Kidney (tissue), 14 donors: Measurements from ENCODE around the gene PRRC2C. TPM values are rescaled to one million over a fixed set of nuclear protein-coding genes. Genes with fewer than 3 reads are reported as not detected.

Experiments
- DNase-seq, 5 donors: peaks; one replicate each; pipeline ENCODE4 v3.0.0-alpha.2; 2013 to 2020
- FAIRE-seq: peaks from 2 replicates; lab custom pipeline; 2012; peaks lifted over from hg19 to GRCh38; lab: Jason Lieb, UNC
- H3K27ac ChIP-seq, 2 donors: one replicate each; pipeline ENCODE4 v1.7.0; 2013; ENCODE audit warnings: low read depth in 2 of 2, low read length in 2 of 2, inconsistent platforms in 1 of 2
- H3K27me3 ChIP-seq: one replicate; pipeline ENCODE4 v1.7.1; 2013; ENCODE audit warnings: low read length, inconsistent platforms; ENCODE audit not compliant: control insufficient read depth, insufficient read depth
- H3K36me3 ChIP-seq, 3 donors: one replicate each; pipeline versions ENCODE4 v1.7.0 to v1.7.1; 2013; ENCODE audit warnings: low read length in 3 of 3, control low read depth in 1 of 3, inconsistent platforms in 1 of 3; ENCODE audit not compliant: insufficient read depth in 3 of 3, control insufficient read depth in 2 of 3
- H3K4me1 ChIP-seq, 3 donors: one replicate each; pipeline versions ENCODE4 v1.7.0 to v1.7.1; 2013; ENCODE audit warnings: low read length in 3 of 3, inconsistent platforms in 1 of 3, low read depth in 1 of 3; ENCODE audit not compliant: control insufficient read depth in 2 of 3, insufficient read depth in 2 of 3
- H3K4me3 ChIP-seq, 3 donors: one replicate each; pipeline versions ENCODE4 v1.7.0 to v1.8.1; 2013; ENCODE audit warnings: low read length in 3 of 3, control low read depth in 1 of 3, inconsistent platforms in 1 of 3
- H3K9ac ChIP-seq, 3 donors: one replicate each; pipeline versions ENCODE4 v1.7.0 to v1.7.1; 2013; ENCODE audit warnings: low read length in 3 of 3, control low read depth in 1 of 3, inconsistent platforms in 1 of 3
- H3K9me3 ChIP-seq, 3 donors: one replicate each; pipeline versions ENCODE4 v1.7.0 to v1.7.1; 2013; ENCODE audit warnings: low read length in 3 of 3, control low read depth in 1 of 3, inconsistent platforms in 1 of 3; ENCODE audit not compliant: control insufficient read depth in 2 of 3, insufficient read depth in 1 of 3
- CTCF ChIP-seq: IDR thresholded peaks from 3 replicates; pipeline ENCODE4 v1.5.1; 2012; ENCODE audit warnings: mild to moderate bottlenecking, moderate library complexity, borderline replicate concordance; ENCODE audit not compliant: insufficient read depth; ENCODE audit errors: extremely low read depth
- intact Hi-C: fragments of 100-400 bp; cut with DNase I; formaldehyde crosslinking; loops from one replicate; pipeline ENCODE4 v1.11.1; 2022
- polyA plus RNA-seq: library from polyadenylated mRNA; stranded (reverse); fragments of 350-450 nt; fragmentation: Illumina TruSeq; extraction: RNeasy Lipid Tissue Mini Kit (QIAGEN cat#74804); gene quantifications from one replicate; pipeline ENCODE4 v1.2.3, GENCODE V29; 2014; ENCODE audit warnings: low read depth, low replicate concordance; ENCODE audit not compliant: insufficient read depth
- total RNA-seq: library from RNA; stranded (reverse); fragmentation: NEBNext Ultra II Directional; extraction: Animal tissue kit (Norgen Biotek cat#: 25700); gene quantifications from one replicate; pipeline ENCODE4 v1.2.1, GENCODE V29; 2021
- donor health status: control.
- donor health status: control.
- donor health status: control.
- donor health status: control.
- donor health status: control.
- donor health status: DM: yes; HTN: yes; CAD: no.
- donor health status: Normal renal cell carcinoma (clear cell type).

Gene PRRC2C
- total and polyA plus RNA-seq, 2 donors from 2014 or later = 28.1 to 152 TPM

DNA sequence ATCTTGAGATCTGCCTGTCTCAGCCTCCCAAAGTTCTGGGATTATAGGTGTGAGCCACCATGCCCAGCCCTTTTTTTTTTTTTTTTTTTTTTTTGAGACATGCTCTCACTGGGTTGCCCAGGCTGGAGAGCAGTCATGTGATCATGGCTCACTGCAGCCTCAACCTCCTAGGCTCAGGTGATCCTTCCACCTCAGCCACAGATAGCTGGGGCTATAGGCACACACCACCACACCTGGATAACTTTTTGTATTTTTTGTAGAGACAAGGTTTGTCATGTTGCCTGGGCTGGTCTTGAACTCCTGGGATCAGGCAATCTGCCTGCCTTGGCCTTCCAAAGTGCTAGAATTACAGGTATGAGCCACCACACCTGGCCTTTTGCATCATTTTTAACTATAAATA is 17.7 kb upstream of the PRRC2C start:
- H3K36me3 ChIP-seq = no peaks in the 10 kb centered on the region
- no peak overlapping the region for H3K4me3 ChIP-seq
- no peak for TF ChIP-seq CTCF
- H3K4me1 ChIP-seq = no peaks in the 10 kb centered on the region
- DNase-seq (no peak), FAIRE-seq (no peak)
- no peak overlapping the region for H3K27ac ChIP-seq
- intact Hi-C loops = no loop called here
- no peaks in the 10 kb centered on the region for H3K9me3 ChIP-seq
- H3K27me3 ChIP-seq = no peaks in the 10 kb centered on the region
- no peak overlapping the region for H3K9ac ChIP-seq

- intact Hi-C loops = no loop called here
- Histone ChIP-seq H3K27ac (no peak overlapping the region), H3K27me3 (no peaks in the 10 kb centered on the region), H3K36me3 (no peaks in the 10 kb centered on the region), H3K9me3 (no peaks in the 10 kb centered on the region), H3K4me3 (no peak overlapping the region), H3K4me1 (no peaks in the 10 kb centered on the region), H3K9ac (no peak overlapping the region)
- DNase-seq = no peak
- no peak for TF ChIP-seq CTCF
- FAIRE-seq = peak; percentile 87
Observed at GRCh38 chr1:171468120-171468750, 17.1 kb upstream of the PRRC2C start.

DNA sequence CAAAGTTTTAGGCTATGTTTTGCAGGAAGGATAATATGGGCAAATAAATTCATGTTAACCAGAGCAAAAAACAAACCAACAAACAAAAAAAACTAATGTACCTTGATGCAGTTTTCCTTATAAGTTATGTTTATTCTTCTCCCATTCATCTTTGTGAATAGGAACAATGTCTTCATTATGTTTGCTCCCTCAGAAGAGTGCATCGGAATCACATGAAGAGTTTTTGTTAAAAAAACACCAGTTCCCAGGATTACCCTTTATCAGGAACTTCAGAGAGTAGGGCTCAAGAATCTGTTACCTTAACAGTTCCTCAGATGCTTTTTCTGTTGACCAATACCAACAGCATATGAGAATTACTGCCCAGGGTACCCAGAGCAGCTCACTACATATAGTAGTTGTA is 14.6 kb upstream of the PRRC2C start:
- intact Hi-C loops = no loop called here
- DNase-seq (no peak), FAIRE-seq (no peak)
- Histone ChIP-seq H3K36me3 (no peaks in the 10 kb centered on the region), H3K4me1 (no peaks in the 10 kb centered on the region), H3K27me3 (no peaks in the 10 kb centered on the region), H3K27ac (no peak overlapping the region), H3K9me3 (no peaks in the 10 kb centered on the region), H3K4me3 (no peak overlapping the region), H3K9ac (no peak overlapping the region)
- TF ChIP-seq CTCF = no peak

- Histone ChIP-seq H3K9me3 (no peaks in the 10 kb centered on the region), H3K27me3 (no peaks in the 10 kb centered on the region), H3K4me1 (no peaks in the 10 kb centered on the region), H3K4me3 (no peak overlapping the region), H3K9ac (no peak overlapping the region), H3K27ac (no peak overlapping the region), H3K36me3 (no peaks in the 10 kb centered on the region)
- intact Hi-C loops = no loop called here
- TF ChIP-seq CTCF = no peak
- DNase-seq = no peak
- FAIRE-seq = no peak
Observed at GRCh38 chr1:171472183-171472647, 13.1 kb upstream of the PRRC2C start.
